GM21367 (cell line): ENCODE measurements around the gene IPO13.

Source experiments
- ATAC-seq: cut with Tn5 transposase; IDR thresholded peaks from one replicate; pipeline ENCODE4 v1.9.1; 2021; ENCODE audit not compliant: unreplicated experiment

IPO13 gene

DNA sequence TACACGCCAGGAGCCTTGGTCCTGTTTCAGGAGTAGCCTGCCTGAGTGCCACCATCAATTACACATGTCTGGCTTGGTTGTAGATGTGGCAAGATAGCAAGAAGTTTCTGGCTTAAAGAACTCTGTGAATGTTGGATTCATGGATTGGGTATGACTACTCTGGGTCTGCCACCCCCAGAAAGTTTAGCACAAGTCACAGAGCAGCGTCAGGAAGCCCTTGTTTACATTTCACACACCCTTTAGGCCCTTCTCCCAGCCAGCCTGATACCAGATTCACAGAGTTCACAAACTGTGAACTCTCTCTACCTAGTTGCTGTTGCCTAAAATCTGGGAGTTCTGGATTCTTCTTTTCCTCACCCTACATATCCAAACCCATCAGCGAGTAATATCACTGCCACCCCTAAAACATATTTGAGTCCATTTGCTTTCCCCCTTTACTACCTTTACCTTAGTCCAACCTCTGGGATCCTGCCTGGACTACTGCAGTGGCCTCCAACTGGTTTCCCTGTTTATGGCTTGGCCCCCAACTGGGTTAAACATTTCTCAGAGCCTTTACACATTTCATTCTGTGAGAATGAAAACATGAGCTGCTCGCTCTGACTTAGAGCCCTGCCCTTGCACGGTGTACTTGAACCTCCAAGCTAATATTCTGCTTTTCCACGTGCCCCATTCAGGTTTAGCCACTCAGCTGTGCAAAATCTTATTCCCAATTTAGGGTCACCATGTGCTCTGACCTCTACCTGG, 40.6 kb downstream of the IPO13 start:
- ATAC-seq: no peak

DNA sequence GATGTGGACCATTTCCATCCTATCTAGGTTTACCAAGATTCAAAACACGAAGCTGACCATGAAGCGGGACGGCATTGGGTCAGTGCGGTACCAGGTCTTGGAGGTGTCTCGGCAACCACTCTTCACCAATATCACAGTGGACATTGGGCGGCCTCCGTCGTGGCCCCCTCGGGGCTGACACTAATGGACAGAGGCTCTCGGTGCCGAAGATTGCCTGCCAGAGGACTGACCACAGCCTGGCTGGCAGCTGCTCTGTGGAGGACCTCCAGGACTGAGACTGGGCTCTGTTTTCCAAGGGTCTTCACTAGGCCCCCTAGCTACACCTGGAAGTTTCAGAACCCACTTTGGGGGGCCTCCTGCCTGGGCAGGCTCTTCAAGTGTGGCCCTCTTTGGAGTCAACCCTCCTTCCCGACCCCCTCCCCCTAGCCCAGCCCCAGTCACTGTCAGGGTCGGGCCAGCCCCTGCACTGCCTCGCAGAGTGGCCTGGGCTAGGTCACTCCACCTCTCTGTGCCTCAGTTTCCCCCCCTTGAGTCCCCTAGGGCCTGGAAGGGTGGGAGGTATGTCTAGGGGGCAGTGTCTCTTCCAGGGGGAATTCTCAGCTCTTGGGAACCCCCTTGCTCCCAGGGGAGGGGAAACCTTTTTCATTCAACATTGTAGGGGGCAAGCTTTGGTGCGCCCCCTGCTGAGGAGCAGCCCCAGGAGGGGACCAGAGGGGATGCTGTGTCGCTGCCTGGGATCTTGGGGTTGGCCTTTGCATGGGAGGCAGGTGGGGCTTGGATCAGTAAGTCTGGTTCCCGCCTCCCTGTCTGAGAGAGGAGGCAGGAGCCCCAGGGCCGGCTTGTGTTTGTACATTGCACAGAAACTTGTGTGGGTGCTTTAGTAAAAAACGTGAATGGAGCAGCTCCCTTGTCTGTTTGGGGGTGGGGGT, 43.8 kb downstream of the IPO13 start:
- no peak for ATAC-seq

DNA sequence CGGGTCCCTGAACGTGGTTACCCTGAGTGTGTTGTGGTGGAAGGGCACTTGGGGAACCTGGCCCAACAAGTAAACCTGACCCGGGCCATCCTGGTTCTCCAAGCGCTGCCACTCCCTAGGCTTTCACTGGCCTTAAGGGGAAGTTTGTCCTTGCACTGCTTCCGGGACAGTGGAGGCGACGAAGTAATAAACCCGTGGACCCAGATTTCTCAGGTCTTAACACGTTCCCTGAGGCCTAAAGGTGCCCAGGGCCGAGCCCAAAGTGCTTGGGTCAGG, 44.4 kb downstream of the IPO13 start:
- no peak for ATAC-seq

DNA sequence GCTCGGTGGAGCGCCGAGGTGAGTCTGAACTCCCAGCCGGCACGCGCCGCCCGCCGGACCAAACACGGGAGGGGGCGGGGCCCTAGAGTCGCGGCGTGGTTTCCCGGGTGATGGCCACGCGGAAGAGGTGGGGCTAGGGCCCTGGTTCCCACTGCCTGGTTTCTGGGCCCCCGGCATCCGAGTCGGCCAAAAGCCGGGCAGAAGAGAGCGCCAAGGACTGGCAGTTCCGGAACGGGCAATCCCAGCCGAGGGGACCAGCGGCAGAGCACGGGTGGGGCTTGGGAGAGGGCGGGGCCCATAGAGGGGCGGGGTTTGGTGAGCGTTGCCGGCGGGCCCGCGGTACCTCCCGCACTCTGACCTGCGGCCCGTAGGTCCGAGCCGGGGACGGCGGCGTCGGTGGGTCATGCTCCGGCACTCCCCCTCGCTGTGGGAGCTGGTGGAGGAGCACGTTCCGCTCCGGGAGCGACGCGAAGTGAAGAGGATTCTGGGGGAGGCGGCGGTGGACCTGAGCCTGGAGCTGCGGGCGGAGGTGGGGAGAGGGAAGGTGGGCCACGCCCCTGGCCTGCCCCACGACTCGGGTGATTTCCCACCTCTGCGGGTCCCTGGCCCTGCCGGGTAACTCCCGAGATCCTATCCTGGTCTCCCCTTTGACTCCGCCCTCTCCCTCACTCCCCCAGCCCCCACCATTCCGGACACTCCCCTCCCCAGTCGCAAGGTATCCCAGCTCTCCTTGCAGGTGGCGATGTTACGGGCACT, 44.9 kb downstream of the IPO13 start, which contains the start of gene CCDC24:
TSS of gene CCDC24 (plus strand) at position 124 of the 756 bp plus-strand sequence. CDS start at position 404, 280 bp downstream.
- ATAC-seq: peak; percentile 58

DNA sequence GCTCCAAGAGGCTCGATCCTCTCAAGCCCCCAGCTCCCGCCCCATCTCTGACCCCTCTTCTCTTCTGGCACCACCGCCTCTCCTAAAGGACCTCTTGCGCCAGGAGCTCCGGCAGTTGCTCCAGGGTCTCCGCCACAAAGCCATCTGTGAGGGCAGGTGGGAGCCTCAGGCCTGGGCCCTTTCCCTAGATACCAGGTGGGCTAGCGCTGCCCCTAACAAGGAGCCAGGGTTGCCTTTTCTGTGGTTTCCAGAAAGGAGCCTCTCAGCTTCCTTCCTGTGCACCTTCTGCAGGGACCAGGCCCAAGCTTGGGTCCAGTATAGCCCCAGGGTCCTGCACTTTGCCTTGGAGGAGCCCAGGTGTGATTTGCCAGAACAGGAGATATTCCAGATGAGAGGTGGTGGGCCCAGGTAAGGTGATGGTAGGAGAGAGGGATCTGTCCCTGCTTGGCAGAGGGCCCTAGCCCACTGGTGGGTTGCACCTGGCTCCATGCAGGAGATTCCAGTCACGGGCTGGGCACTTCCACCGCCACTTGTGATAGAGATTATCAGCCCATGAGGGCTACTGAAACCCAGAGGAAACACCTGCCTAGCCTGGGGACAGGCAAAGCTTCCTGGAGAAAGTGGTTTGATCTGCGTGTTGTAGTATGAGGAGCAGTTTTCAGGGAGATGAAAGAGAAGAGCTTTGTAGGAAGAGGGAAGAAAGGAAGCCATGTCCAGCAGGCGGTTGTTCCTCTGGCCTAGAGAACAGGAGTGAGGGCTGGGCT, 45.7 kb downstream of the IPO13 start:
- ATAC-seq: no peak

DNA sequence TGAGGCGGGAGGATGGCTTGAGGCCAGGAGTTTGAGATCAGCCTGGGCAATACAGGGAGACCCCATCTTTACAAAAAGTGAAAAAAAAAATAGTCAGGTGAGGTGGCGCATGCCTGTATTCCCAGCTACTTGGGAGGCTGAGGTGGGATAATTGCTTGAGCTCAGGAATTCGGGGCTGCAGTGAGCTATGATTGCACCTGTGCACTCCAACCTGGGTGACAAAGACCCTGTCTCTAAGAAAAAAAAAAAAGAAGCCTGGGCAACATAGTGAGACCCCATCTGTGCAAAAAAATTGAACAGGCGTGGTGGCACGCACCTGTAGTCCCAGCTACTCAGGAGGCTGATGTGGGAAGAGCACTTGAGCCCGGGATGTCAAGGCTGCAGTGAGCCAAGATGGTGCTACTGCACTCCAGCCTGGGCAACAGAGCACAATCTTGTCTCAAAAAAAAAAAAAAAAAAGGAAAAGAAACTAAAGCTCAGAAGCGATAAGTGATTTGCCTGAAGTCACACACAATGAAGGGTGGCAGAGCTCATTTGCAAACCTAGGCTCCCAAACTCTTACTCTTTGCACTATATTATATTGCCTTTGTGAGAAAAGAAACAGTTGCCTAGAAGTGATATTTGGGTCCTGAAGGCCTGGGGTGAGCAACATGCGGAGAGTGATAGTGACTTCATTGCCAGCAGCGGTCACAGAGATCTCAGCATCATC, 46.6 kb downstream of the IPO13 start:
- no peak for ATAC-seq

DNA sequence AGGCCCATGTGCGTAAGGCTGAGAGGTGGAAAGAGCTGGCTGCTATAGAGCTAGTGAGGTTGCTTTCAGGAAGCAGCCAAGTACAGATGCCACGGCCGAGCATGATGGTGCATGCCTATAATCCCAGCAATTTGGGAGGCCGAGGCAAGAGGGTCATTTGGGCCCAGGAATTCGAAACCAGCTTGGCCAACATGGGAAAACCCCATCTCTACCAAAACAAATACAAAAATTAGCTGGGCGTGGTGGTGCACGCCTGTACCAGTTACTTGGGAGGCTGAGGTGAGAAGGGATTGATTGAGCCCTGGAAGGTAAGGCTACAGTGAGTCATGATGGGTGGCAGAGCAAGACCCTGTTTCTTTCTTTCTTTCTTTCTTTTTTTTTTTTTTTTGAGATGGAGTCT, 47.3 kb downstream of the IPO13 start:
- ATAC-seq: no peak

DNA sequence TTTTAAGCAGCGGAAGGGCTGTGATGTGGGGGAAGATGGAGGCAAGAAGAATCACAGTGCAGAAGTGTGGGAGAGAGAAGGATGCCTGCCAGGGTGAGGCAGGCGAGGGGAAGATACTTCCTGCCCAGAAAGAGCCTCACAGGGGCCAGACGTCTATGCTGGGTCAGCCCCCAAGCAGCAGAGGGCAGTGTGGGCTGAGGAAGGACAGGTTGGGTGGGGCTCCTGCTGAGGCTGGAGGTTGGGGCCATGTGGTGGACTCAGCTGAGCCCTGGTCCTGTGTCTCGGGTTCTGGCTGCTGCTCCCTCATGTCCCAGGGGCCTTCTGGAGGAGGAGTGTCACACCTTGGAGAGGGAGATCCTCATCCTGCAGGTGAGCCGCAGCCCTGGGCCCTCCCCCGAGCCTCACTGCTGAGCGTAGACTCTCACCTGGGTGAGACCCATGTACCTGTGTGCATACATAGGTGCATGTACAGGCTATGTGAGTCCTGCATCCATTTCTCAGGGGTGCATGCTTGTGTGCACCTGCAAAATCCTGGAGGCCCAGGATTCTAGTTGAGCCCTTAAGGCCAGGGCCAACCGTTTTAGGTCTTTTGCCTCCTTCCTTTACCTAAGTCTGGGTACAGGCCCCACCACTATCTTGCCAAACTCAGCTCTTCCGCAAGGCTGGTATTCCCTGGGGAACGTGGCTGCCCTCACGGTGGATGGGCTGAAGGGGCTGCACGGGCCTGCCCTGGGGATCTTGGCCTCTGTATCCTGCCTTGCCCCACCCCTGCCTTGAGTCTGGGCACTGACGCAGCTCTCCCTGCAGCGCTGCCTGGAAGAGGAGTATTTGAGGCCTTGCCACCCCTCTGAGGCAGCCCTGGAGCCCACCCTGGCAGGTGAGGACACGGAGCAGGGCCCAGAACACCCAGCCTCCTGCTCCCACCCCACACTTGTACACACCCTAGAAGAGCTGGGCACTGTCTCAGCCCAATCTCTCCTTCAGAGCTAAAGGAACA, 48.3 kb downstream of the IPO13 start:
- no peak for ATAC-seq

DNA sequence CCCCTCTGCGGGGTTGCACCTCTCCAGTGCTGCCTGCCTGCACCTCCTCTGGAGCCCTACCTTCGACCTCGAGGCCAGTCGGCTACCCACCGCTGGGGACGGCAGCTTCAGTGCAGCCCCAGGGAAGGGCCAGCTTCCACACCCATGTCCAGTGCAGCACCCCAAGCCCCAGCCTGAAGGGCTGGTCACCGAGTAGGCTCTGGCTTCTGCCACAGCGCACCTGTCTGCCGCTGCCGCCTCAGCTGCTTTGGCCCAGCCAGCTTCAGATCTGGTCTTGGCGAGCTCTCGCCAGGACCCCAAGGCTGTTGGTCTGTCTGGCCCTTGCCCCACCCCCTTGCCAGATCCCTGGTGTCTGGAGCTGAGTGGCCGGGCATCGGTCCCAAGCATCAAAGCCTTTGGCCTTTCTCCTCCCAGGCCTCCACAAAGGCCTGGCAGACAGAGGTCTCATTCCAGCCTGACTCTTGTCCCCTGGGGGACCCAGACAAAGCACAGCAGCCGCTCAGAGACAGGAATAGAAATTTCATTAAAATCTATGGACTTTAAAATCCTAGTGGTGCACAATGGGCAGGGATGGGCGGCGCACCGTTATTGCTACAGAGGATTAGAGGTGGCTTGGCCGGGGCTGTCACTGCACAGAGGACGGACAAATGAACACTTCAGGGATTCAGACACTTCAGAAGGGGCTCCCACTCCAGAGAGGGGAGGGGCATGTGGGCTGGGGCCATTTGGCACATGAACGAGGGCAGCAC, 49.4 kb downstream of the IPO13 start:
- ATAC-seq: no peak

DNA sequence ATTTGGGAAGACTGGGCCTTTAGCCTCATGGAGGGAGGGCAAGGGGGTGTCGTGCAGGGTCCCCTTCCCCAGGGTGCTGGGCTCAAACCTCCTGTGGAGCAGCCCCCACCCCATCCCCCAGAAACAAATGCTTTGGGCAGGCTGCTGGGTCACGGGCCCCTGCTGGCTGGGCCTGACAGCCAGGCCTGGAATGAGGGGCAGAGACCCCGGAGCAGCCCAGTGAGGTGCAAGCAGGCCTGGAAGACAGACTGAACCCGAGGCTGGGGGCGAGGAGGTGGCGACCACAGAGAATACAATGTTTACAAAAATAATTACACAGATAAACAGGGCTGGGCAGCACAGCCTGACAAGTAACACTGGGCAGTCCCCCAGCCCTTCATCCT, 50.0 kb downstream of the IPO13 start:
- ATAC-seq: no peak

DNA sequence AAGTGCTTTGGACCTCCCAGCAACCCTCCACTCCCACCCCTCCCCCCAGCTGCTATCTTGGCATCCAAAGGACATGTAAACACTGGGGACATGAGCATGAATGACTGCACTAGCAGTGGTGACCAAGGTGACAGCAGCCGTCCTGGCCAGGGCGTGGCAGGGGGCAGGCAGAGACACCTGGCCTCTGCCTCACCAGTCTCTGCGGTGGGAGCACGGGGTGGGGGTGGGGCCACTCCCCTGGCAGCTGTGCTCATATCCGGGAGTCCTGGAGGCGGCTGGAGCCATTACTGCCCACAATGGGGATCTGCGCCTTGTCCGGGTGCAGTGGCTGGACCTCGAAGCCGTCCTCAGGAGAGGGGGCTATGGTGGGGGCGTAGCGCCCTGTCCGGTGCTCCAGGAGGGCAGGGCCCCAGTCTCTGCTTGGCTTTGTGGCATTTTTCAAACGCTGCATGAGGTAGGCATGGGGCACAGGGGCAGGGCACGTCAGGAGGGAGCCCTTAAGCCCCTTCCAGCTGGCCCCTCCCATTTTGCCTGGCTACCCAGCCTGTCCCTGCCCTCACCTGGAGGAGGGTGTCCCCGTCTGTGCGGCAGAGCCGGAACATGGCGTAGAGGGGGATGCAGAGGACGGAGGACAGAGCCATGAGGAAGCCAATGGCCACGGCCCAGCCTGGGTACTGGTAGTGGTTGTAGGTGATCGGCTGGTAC, 50.7 kb downstream of the IPO13 start:
- no peak for ATAC-seq

DNA sequence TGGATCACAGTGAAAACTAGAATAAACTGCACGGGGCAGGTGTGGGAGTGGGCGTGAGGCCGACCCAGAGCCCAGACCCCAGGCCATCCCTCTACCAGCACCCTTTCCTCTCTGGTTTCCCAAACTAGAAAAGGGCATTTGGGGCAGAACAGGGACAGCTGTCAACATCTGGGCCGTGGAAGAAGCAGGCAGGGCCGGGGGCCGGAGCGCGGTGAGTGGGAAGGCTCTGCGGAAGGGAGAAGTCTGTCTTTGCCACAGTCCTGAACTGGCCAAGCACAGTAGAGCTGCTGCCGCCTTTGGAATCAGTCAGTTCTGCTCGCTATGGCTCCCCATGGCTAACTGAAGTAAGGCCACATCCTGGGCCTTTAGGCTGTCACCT, 51.2 kb downstream of the IPO13 start:
- ATAC-seq: no peak

DNA sequence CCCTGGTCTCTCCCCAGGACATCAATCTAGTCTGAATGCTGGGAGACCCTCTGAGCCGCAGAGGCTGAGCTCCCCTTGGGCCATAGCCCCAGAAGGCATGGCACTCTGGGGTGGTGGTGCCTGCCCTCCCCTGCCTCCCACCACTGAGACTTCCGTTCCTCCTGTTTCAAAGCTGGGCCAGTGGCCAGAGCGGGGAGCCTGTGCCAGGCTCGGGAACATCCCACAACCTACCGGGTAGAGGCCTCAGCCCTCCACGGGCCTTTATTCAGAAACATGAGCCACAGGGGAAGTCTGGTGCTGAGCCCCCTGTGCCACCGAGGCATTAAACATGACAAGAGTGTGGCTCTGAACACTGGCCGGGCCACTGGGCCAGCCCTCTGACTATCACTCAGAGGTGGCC, 52.7 kb downstream of the IPO13 start:
- ATAC-seq: no peak

DNA sequence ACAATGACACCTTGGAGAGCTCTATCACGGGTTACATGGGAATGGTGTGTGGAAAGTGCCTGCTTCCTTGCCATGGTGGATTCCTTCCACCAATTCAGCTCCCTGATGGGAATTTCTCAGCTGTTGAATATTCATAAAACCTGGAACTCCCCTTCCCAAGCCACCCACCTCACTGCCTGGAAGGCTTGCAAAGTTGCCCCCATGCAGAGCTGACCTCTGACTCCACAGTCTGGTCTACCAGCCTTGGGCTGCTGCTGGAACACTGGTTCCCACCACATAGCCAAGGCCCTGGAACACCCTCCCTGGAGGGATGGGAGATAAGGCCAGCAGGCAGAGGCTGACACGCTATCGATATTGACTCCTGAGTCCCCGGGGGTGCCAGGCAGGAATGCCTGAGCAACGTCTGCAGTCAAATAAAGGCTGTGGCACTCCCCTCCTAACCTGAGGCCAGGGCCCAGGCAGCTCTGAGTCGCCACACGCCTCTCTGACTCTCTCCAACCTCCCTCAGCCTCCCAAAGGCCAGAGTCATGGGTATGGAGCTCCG, 53.4 kb downstream of the IPO13 start:
- no peak for ATAC-seq

DNA sequence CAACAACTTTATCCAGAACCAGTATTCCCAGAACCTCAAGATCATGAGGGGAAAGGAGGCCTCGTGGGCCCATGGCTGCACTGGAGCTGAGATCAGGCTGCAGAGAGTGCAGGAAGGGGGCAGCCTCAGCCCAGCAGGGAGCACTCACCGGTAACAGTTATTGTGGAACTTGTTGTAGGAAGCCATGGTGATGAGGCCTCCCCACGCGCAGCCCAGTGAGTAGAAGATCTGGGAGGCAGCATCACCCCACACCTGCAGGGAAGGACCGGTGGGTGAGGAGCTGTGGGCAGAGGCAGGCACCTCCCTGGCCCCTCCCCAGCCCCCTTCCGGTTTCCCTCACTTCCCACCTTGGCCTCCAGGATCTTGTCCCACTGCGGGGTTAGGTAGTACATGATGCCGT, 55.4 kb downstream of the IPO13 start:
- no peak for ATAC-seq

DNA sequence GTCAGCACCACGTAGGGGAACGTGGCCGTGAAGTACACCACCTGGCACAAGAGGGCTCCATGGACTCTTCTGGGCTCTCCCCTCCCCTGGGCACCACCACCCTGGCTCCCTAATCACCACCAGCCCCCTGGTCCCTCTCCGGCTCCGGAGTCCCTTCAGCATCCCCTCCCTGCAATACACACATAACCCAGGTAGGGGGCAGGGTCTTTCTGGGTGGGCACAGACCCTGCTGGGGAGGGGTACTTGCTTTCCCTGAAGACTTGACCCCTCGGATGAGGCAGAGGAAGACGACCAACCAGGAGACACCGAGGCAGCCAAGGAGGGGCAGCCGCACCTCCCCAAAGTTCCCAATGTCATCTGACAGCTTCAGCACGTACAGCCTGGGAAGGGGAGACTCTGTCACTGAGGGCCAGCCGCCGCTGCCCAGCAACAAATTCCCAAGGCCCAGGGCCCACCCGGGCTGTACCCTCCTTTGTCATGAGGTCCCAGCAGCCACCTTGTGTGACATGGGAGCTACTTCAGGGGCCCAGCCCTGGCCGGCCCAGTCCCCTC, 55.9 kb downstream of the IPO13 start:
- no peak for ATAC-seq

DNA sequence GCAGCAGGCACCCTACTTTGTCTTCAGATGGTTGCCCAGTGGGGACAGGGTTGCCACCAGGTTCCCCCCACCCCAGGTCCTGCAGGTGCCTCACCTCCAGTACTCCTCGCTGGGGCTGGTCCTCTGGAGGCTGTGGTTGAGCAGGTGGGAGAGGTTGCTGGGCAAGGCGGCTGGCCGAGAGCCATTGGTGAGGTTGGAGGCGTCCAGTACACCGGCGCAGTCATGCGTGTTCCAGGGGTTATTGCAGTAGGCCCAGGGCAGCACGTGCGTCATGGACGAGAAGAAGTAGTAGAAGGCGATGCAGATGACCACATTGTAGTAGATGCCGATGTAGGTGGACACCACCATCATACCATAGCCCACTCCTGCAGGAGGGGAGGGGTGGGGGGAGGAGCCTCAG, 61.5 kb downstream of the IPO13 start:
- ATAC-seq: no peak
